T-helper 2 cell treated with Interferon-gamma antibody and Interleukin-4, amounts not matched to agents 5 μg/mL and 100 μg/mL, for 36 hours (primary cell): ENCODE measurements around the gene SLC9A3.

Source experiments
- DNase-seq: peaks from one replicate; pipeline ENCODE4 v3.0.0; 2021; ENCODE audit warnings: low spot score
- H3K27ac Mint-ChIP-seq: one replicate; pipeline ENCODE4 v1.8.0; 2021; ENCODE audit warnings: mild to moderate bottlenecking, mixed read lengths
- H3K27me3 Mint-ChIP-seq: one replicate; pipeline ENCODE4 v1.8.0; 2021; ENCODE audit warnings: low read depth, mixed read lengths
- H3K36me3 Mint-ChIP-seq: one replicate; pipeline ENCODE4 v1.8.0; 2021; ENCODE audit warnings: low read depth, mixed read lengths
- H3K4me1 Mint-ChIP-seq: one replicate; pipeline ENCODE4 v1.8.0; 2021; ENCODE audit warnings: low read depth, mixed read lengths
- H3K4me3 Mint-ChIP-seq: one replicate; pipeline ENCODE4 v1.8.0; 2022; ENCODE audit warnings: mild to moderate bottlenecking, moderate library complexity, mixed read lengths
- H3K9me3 Mint-ChIP-seq: one replicate; pipeline ENCODE4 v1.8.0; 2021; ENCODE audit warnings: mixed read lengths

The SLC9A3 gene

DNA sequence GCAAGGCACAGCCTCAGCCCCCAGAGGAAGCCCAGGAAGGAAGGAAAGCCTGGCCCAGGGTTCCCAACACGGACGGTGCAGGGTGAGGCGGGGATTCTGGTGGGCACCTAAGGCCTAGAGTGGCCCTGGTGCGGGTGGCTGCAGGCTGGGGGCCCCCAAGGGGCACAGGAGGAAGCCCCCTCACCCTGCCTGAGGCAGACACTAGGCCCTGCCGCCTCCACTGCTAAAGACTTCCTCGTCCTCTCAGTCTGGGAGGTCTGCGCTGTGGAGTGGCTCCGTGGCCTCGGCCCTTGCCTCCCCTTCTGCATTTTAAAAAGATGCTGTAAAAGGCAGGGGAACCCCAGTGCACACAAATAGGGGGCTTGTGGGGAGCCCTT, 3.4 kb downstream of the SLC9A3 start:
- Mint-ChIP-seq H3K27me3 (peaks cover 38% of the 10 kb centered on the region), H3K27ac (no peak overlapping the region), H3K4me1 (peaks cover 6% of the 10 kb centered on the region), H3K36me3 (no peaks in the 10 kb centered on the region), H3K4me3 (no peak overlapping the region), H3K9me3 (no peaks in the 10 kb centered on the region)
- DNase-seq: no peak

DNA sequence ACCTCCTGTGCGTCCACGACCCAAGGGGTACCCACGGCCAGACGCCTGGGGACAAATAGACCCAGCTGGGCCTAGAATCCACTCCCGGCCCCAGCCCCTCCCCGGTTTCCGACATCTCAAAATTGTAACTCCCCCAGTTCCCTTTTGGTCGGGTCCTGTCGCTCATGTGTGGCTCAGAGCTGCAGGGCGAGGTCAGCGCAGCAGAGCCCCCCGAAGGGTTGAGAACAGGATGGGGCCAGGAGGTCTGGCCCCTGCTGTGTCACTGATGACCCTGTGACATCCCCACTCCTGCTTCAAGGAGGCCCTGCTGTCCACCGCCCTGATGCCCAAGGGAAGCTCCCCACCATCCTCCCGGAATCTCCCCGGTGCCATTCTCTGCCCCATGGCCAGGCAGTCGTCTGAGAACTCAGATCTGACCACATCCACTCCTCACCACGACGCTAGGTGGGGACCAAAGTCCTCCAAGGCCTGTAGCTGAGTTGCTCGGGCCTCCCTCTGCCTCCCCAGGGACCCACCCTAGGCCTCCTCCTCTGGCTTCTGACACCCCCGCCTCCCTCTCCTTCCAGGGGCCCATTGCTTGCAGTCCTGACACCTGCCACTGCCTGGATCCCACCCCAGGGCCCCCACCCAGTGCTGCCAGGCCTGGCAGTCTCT, 3.9 kb downstream of the SLC9A3 start:
- Mint-ChIP-seq H3K36me3 (no peaks in the 10 kb centered on the region), H3K9me3 (no peaks in the 10 kb centered on the region), H3K4me3 (no peak overlapping the region), H3K27ac (no peak overlapping the region), H3K4me1 (peaks cover 4% of the 10 kb centered on the region), H3K27me3 (peaks cover 34% of the 10 kb centered on the region)
- no peak for DNase-seq

DNA sequence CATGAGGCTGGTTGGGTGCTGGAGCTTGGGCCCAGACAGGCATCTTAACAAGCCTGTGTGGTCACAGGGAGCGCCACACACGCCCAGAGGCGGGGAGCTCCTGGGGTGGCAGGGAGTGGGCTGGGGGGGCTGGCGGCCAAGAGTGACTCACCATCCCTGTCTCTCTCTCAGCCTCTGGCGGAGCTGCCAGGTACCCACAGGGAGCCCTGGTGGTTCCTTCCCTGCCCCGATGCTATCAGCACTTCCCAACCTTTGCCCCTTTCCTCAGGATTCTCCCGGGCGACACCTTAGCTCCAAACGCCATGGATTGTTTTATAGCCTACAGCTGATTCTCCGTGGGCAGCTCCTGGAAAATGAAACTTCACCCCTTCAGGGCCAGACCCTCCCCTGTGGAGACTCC, 5.5 kb downstream of the SLC9A3 start:
- no peak overlapping the region for H3K27ac Mint-ChIP-seq
- peaks cover 31% of the 10 kb centered on the region for H3K27me3 Mint-ChIP-seq
- H3K36me3 Mint-ChIP-seq: no peaks in the 10 kb centered on the region
- no peaks in the 10 kb centered on the region for H3K9me3 Mint-ChIP-seq
- H3K4me1 Mint-ChIP-seq: no peaks in the 10 kb centered on the region
- no peak for DNase-seq
- no peak overlapping the region for H3K4me3 Mint-ChIP-seq

DNA sequence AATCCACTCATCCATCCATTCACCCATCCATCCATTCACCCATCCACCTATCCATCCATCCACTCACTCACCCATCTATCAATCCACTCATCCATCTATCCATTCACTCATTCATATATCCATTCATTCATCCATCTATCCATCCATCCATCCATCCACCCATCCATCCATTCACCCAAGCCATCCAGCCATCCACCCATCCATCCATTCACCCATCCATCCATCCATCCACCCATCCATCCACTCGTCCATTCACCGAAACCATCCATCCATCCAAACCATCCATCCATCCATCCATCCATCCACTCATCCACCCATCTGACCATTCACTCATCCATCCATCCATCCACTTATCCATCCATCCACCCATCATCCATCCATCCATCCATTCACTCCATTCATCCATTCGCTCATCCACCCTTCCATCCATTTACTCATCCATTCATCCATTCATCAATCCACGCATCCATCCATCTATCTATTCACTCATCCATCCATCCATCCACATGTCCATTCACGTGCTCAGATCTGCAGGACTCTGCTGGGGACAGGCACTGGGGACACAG, 6.6 kb downstream of the SLC9A3 start:
- Mint-ChIP-seq H3K9me3 (no peaks in the 10 kb centered on the region), H3K27ac (peak overlapping the region; percentile 7), H3K36me3 (no peaks in the 10 kb centered on the region), H3K4me1 (no peaks in the 10 kb centered on the region), H3K27me3 (peaks cover 22% of the 10 kb centered on the region), H3K4me3 (no peak overlapping the region)
- no peak for DNase-seq

DNA sequence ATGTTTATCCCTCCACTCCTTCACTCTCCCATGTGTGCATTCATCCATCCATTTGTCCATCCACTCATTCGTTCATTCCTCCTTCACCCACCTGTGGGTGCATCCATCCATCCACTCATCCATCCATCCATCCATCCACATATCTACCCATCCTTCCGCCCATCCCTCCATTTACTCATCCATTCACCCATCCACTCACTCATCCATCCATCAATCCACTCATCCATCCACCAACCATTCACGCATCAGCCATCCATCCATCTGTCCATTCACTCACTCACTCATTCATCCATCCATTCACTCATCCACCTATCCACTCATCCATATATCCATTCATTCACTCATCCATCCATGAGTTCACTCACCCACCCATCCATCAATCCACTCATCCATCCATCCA, 7.3 kb downstream of the SLC9A3 start:
- Mint-ChIP-seq H3K27me3 (peaks cover 16% of the 10 kb centered on the region), H3K4me3 (no peak overlapping the region), H3K36me3 (no peaks in the 10 kb centered on the region), H3K9me3 (no peaks in the 10 kb centered on the region), H3K27ac (no peak overlapping the region), H3K4me1 (no peaks in the 10 kb centered on the region)
- DNase-seq: no peak

DNA sequence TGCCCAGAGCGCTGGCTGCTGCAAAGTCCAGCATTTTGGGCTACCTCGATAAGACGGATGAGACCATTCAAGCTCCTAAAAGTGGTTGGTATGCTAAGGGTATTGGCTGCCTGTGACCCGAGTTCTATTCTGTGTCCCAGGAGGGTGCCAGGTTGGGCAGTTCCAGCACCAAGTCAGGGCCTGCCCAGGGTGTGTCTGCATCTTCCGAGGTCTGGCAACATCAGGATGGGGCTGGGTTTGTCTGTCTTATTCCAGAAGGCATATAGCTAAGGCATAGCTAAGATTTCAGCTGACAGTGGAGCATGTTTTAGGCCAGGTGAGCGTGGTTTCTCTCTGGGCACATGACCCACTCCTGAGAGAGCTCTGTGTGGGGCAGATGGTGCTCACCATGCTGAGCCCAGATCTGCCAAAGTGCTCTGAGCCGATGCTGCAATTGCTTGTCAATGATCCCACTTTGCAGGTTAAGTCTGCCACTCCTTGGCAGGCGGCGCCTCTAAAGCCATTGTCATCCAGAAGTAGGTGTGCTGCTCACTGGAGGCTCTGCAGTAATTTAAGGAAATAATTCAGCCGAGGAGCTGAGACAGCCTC, 7.8 kb downstream of the SLC9A3 start:
- Mint-ChIP-seq H3K9me3 (no peaks in the 10 kb centered on the region), H3K27ac (no peak overlapping the region), H3K4me1 (no peaks in the 10 kb centered on the region), H3K36me3 (no peaks in the 10 kb centered on the region), H3K27me3 (peaks cover 12% of the 10 kb centered on the region), H3K4me3 (no peak overlapping the region)
- DNase-seq: no peak

DNA sequence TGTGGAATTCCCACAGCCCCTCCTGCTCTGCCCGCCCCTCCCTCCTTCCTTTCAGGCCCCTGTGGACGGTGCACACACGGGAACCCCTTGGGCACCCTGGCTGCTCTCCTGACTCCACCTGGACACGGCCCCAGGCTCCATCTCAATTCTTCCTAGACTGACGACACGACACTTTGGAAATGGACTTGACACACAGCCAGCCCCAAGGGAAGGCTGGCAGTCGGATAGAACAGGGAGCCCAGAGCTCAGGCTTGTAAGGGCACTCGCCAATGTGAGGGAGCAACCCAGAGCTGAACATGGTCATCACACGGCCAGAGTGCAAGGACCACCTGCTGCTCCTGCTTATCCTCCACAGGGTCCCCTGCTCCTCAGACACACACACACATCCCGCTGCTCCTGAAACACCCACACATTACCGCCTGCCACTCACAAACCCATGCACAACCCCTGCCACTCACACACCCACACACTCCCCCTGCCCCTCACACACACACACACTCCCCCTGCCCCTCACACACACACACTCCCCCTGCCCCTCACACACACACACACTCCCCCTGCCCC, 8.9 kb downstream of the SLC9A3 start:
- H3K4me3 Mint-ChIP-seq: no peak overlapping the region
- DNase-seq: no peak
- H3K36me3 Mint-ChIP-seq: no peaks in the 10 kb centered on the region
- no peaks in the 10 kb centered on the region for H3K9me3 Mint-ChIP-seq
- peaks cover 8% of the 10 kb centered on the region for H3K27me3 Mint-ChIP-seq
- no peak overlapping the region for H3K27ac Mint-ChIP-seq
- H3K4me1 Mint-ChIP-seq: no peaks in the 10 kb centered on the region

DNA sequence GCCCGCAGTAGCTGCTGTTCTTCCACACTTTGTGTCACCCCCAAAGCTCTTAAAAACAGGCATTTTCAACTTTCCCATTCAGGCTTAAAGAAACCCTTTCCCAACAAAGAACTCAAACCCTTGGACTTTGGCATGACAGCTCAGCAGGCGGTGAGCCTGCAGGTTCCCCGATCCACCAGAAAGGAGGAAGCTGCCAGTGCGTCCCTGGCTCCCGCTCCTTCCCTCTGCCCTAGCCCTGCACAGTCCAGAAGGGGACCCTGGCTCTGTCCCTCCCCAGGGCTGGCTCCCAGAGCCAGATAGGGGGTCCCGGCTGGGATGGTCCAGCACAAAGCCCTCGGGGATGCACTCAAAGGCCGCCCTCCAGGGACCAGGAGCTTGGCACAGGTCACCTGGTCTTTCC, 9.6 kb downstream of the SLC9A3 start:
- DNase-seq: no peak
- no peak overlapping the region for H3K27ac Mint-ChIP-seq
- H3K27me3 Mint-ChIP-seq: peaks cover 8% of the 10 kb centered on the region
- H3K9me3 Mint-ChIP-seq: no peaks in the 10 kb centered on the region
- no peak overlapping the region for H3K4me3 Mint-ChIP-seq
- no peaks in the 10 kb centered on the region for H3K36me3 Mint-ChIP-seq
- no peaks in the 10 kb centered on the region for H3K4me1 Mint-ChIP-seq

DNA sequence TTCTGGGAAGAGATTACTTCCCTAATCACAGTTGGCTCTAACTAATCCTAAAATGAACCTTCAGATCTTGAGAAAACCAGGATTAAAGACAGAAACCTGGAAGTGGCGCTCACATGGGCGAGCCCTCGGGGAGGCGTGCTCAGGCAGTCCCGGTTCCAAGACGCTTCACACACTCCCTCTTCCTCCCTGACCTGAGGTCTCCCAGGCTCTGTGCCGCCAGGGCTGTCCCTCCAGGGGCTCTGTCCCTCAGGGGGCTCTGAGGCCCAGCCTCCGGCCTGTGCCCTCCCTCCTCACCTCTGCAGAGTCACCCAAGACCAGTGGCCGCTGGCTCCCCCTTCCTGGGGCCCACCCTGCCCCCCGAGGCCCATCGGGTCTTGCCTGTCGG, 10.2 kb downstream of the SLC9A3 start:
- H3K27me3 Mint-ChIP-seq: peaks cover 8% of the 10 kb centered on the region
- no peak overlapping the region for H3K4me3 Mint-ChIP-seq
- H3K4me1 Mint-ChIP-seq: no peaks in the 10 kb centered on the region
- H3K9me3 Mint-ChIP-seq: no peaks in the 10 kb centered on the region
- DNase-seq: no peak
- no peaks in the 10 kb centered on the region for H3K36me3 Mint-ChIP-seq
- no peak overlapping the region for H3K27ac Mint-ChIP-seq

DNA sequence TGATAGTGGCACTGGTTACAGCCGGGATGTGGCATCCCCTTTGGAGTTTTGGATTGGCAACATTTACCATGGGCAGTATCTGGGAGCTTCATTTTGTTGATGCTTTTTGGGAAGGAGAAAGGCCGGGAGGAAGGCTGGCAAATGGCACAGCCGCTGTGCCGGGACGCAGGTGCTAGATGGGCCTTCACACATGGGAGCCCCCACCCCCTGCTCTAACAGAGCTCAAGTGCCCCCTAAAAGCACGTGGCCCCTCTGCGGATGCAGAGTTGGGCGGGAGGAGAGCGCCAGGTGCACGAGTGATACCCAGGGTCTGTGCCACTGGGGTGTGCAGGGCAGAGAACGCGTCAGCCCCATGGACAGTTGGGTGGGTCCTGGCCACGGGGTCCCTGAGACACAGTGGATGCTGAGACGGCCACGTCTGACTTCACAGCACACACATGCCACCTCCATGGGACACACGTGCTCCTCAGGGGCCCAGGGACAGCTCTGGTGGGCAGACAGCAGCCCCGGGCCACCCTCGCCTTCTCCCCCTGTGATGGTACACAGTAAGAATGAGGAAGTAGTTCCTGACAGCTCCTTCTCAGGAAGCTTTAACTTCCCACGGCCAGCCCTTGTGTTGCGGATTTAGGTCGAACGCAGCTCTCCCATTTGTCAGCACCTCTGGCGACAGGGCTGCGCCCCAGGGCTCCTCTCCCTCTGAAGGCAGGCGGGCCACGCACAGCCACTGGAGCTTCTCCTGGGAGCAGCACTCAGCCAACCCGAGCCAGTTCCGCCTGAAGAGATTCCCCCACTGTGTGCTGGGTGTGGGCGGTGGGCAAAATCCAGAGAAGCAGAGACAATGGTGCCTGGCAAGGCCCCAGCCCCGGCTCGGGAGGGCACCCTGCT, 10.8 kb downstream of the SLC9A3 start:
- H3K4me1 Mint-ChIP-seq: no peaks in the 10 kb centered on the region
- no peak for DNase-seq
- H3K27me3 Mint-ChIP-seq: peaks cover 8% of the 10 kb centered on the region
- H3K27ac Mint-ChIP-seq: no peak overlapping the region
- H3K36me3 Mint-ChIP-seq: no peaks in the 10 kb centered on the region
- no peak overlapping the region for H3K4me3 Mint-ChIP-seq
- no peaks in the 10 kb centered on the region for H3K9me3 Mint-ChIP-seq

DNA sequence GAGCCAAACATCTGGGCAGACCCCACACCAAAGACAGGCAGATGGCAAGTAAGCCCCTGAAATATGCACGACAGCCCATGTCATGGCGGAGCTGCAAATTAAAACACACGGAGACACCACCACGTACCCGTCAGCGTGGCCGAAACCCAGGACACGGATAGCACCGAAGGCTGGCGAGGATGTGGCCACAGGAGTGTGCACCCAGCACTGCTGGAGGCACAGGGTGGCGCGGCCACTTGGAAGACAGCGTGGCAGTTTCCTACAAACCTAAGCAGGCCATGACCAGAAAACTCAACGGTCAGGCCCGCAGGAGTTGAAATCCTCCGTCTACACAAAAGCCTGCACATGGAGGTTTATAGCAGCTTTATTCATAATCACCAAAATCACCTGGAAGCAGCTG, 12.8 kb downstream of the SLC9A3 start:
- no peak overlapping the region for H3K4me3 Mint-ChIP-seq
- H3K36me3 Mint-ChIP-seq: no peaks in the 10 kb centered on the region
- peaks cover 5% of the 10 kb centered on the region for H3K27me3 Mint-ChIP-seq
- DNase-seq: no peak
- no peaks in the 10 kb centered on the region for H3K4me1 Mint-ChIP-seq
- no peak overlapping the region for H3K27ac Mint-ChIP-seq
- H3K9me3 Mint-ChIP-seq: no peaks in the 10 kb centered on the region

DNA sequence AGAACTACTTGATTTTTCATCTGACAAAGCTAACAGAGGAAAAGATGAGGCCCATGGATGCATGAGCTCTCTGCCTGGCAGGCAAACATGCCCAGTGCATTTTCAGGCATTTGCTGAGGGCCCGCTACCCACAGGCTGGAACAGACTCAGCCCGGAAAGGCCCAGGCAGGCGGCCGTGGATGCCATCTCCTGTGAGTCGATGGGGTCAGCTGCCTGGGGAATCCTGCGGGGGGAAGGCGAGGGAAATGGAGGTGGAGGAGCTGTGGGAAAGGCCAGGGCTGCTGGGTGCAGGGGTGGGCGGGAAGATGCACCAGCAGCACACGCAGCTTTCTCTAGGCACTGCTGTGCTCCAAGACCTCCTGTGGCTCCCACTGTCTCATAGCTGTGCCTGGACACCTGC, 13.7 kb downstream of the SLC9A3 start:
- Mint-ChIP-seq H3K4me3 (no peak overlapping the region), H3K36me3 (no peaks in the 10 kb centered on the region), H3K9me3 (no peaks in the 10 kb centered on the region), H3K4me1 (no peaks in the 10 kb centered on the region), H3K27ac (no peak overlapping the region), H3K27me3 (peaks cover 5% of the 10 kb centered on the region)
- DNase-seq: no peak

DNA sequence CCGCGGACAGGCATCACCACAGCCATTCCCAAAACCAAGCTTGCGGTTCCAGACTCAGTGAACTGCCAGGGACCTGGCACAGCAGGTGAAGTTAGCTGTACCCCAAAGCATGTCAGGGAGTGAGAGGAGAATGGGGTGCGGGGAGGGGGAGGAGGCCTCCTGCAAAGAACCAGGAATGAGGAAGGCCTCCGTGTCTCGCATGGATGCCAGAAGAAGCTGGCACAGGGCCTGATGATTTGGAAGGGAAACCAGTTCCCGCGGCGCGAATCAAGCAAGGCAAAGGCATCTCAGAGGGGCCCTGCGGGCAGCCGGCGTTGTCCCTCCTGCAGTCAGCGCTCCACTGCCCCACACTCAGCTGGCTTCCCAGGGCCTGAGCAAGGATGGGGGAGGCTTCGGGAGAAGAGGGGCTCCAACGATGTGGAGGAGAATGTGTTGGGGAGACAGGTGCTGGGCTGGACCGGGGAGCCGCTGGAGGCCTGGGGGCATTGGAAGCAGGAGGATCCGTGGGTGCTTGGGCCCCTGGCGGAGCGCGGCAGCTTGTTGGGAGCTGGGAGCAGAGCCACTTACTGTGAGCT, 14.6 kb downstream of the SLC9A3 start:
- no peaks in the 10 kb centered on the region for H3K4me1 Mint-ChIP-seq
- H3K4me3 Mint-ChIP-seq: no peak overlapping the region
- H3K9me3 Mint-ChIP-seq: no peaks in the 10 kb centered on the region
- no peak overlapping the region for H3K27ac Mint-ChIP-seq
- H3K27me3 Mint-ChIP-seq: no peaks in the 10 kb centered on the region
- no peaks in the 10 kb centered on the region for H3K36me3 Mint-ChIP-seq
- DNase-seq: no peak
